ENCODE results near the gene KDM4B.
"Not testable (repeated sequence)": the region's sequence is repeated elsewhere in the genome, so short reads cannot be mapped to it uniquely, and the experiment has no call there.

The KDM4B gene

DNA sequence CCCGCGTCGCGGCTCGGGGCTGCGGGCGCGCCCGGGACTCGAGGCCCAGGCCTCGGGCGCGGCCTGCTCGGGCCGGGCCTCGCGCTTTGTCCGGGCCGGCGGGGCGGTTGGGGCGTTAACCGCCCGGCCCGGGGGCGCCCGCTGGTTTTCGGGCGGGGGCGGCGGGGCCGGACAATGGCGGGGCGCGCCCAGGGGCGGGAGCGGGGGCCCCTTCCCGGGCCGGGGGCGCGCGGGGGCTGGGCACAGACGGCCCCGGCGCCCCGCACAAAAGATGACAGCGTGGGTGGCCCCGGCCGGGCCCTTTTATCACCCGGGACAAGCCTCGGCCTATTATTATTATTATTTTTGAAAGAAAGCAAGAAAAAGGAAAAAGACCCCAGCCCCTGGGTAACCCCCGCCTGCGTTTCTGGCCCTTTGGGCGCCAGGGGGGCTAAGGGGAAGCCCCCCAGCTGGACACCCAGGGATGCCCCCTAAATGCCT lies 419 bp downstream of the KDM4B start:
- DNase-seq, result no peak

DNA sequence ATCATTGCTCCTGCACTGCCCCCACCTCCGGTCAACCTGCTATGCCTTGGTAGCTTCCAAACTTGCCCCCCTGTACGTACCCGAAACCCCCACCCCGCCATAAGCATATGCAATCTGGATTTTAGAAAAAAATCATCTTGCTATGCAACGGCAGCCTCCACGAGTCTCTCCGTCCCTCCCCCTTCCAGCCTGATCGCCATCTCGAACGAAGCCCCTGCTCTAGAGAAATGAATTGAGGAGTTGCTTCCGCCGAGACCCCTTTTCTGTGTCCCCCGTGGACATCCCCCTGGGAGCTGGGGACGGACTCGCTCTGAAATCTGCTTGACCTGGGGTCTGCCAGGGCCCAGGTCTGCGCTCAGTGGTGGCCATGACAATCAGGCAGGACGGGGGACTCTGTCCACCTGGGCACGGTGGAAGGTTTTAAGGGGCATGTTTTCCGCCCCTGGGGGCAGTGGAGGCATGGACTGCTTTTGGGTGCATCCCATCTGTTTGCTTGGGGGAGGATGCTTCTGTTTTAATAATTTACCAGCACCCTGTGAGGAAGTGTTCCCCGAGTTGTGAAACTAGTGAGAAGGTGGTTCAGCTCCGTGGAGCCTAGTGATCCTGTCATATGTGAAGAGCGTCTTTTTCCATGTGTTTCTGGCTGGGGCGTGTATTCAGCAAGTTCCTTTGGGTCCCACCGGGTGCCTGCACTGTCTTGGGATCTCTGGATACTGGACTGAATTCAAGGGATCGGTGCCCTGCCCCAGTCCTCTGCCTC lies 1.0 kb downstream of the KDM4B start:
- DNase-seq, result no peak

DNA sequence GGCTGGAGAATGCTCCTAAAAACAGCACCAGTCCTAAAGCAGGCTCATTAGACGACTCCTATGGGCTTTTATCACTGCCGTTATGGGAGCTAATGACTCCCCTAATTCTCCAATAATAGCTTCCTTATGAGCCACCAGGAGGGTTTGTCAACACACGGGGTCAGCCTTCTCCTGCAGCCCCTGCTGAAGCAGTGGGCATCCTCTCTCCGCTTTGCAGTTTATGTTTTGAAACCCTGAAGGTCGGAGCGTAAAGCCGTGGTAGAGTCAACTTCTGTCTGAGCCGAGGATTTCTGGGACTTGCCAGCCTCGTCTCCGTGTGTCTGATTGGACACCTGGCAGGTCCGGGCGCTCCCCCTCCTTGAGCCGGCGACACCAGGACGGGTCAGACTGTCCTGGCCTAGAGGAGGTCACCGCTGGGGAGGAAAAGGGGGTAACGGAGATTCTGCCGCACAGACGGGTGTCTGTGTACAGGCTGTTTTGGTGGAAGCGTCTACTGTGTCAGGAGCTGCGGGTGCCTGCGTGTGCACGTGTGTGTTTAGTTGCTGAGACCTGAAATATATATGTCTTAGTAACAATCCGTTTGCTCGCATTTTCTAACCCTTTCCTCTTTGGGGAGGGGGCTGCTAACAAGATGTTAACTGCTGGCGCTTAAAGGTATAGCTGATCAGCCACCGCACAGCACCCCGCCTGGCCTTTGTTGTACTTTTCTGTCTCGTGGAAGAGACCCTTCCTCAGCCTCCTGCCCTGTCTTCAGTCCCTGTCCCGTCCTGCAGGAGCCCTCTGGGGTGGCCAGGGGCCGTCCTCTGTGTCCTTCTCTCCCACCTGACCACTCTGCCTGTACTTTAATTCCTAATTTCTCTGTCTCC lies 1.9 kb downstream of the KDM4B start:
- DNase-seq, result no peak

DNA sequence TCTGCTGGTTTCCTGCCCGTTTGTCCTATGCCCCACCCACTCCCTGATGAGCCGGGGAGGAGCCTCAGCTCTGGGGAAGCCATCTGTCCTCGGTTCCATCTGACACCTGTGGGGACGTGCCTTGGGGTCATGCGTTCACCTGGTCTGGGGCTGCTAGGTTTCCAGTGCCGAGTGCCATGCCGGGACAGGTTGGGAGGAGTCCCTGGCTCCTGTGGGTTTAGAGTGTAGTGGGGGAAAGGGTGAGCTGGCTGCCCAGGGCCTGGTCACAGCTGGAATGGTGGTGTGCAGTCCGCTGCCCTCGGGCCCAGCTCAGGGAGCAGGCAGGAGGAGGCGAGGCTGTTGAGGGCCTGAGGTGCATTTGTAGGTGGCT lies 2.5 kb downstream of the KDM4B start:
- no peak for DNase-seq

GRCh38 chr19:4971816-4972495 lies 3.0 kb downstream of the KDM4B start:
- DNase-seq, result no peak

- DNase-seq, result no peak
Observed at GRCh38 chr19:4972509-4973230, 3.8 kb downstream of the KDM4B start.

DNA sequence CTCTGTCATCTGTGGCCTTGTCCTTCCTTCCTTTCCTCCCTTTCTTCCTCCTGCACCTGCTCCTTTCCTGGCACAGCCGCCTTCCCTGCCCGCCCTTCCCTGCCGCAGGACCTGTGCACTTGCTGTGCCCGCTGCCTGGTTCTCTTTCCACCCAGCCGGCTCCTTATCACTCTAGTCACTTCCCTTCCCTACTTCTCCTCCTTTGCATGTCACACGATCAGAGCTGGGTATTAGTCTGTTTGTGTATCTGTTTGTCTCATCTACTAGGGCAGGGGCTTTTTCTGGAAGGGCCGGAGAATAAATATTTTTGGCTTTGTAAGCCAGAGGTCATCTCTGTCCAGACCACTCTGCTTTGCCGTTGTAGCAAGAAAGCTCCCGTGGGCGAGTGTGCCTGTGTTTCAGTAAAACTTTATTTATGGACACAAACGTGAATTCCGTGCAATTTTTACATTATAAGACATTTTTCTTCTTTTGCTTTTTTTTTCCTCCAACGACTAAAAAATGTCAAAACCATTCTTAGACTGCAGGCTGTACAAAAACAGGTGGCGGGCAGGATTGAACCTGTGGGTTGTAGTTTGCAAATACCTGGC lies 6.1 kb downstream of the KDM4B start:
- no peak for DNase-seq

DNA sequence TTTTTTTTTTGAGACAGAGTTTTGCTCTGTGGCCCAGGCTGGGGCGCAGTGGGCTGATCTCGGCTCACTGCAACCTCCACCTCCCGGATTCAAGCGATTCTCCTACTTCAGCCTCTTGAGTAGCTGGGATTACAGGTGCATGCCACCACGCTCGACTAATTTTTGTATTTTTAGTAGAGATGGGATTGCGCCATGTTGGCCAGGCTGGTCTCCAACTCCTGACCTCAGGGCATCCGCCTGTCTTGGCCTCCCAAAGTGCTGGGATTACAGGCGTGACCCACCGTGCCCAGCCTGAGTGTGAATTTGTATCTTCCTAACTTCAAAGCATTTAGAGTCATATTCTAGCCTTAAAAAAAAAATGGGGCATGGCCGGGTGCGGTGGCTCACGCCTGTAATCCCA lies 6.7 kb downstream of the KDM4B start:
- not testable (repeated sequence) for DNase-seq

DNA sequence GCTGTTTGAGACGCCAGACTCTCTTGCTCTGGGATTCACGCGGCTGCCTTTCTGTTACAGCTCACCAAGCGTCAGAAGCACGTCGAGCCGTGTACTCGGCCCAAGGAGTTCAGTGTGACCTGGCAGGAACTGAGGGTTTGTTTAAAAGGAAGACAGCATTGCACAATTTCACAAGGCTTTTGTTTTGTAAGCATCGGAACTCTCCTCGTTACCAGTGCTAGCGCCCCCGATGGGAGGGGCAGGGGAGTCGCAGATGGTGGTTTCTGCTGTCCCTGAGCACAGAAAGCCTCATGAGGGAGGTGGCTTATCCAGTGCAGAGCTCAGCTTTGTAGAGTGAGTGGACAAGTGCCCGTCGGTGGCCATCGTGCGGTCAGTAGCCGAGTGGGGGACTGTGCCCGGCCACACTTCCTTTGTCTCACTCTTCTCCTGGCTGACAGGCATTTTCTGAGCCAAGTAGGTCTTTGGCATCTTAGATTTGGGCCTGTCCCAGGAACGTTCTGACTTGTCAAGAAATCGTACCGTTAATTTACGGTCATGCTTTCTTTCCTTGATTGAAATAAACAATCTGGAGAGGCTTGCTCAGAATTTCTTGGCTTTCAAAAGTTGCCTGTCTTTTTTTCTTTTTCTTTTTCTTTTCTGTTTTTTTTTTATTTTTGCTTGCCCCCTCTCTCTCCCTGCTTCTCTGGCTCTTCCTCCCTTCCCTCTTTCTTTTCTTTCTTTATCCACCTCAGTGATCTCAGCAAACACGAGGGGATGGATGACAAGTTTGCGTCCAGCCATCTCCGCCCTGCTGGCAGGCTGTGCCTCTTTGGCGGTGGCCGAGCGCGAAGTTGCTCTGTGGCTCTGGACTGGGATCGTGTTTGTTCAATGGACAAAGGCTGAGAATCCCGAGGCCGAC lies 7.7 kb downstream of the KDM4B start:
- DNase-seq, result no peak

GRCh38 chr19:4977299-4978174 lies 8.6 kb downstream of the KDM4B start:
- no peak for DNase-seq

- no peak for DNase-seq
Observed at GRCh38 chr19:4979211-4979807, 10.4 kb downstream of the KDM4B start.

DNA sequence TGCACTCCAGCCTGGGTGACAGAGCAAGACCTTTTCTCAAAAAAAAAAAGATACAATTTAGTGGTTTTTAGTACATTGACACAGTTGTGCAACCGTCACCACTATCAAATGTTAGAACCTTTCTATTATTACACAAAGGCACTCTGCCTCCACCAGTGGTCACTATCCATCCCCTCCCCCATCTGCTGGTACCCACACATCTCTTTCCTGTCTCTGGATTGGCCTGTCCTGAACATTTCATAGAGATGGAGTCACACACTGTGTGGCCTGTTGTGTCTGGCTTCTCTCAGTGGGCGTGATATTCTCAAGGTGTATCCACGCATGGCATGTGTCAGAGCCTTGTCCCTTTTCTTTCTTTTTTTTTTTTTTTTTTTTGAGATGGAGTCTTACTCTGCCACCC lies 11.2 kb downstream of the KDM4B start:
- no peak for DNase-seq

- DNase-seq, result no peak
Observed at GRCh38 chr19:4980838-4981680, 12.1 kb downstream of the KDM4B start.

- DNase-seq, result no peak
Observed at GRCh38 chr19:4981681-4981958, 12.7 kb downstream of the KDM4B start.

DNA sequence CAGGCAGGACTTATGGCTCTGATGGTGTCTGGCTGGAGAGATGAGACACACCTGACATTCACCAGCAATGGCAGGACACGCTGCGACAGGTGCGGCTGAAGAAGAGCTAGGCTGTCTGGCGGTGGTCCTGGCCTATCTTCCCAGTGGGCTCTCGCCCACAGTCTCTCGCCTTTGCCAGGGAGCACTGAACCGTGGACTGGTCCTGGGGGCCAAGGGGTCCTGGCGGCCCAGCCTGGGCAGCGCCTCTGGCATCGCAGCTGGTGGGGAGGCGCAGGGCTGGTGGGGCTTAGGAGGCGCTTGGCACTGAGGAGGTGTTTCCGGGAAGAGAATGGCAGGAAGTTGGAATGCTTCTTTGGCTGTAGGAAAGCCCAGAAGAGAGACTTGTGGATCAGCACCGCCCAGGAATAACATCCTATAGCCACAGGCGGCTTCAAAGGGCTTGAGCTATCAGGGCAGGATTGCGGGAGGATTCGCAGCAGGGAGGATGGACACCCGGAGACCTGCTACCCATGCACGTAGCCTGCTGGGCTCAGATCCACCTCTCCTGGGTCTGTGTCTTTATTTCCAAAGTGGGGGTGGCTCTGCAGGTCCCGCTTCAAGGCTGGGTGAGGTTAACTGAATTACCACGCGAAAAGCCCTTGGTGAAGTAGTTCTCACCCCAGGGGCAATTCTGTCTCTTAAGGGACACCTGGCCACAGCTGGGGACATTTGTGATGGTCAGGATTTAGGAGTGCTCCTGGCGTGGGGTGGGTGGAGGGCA lies 14.6 kb downstream of the KDM4B start:
- no peak for DNase-seq

GRCh38 chr19:4984106-4984380 lies 15.1 kb downstream of the KDM4B start:
- DNase-seq, result no peak

- peak; percentile 59 for DNase-seq
Observed at GRCh38 chr19:4984438-4984990, 15.6 kb downstream of the KDM4B start.

- DNase-seq, result no peak
Observed at GRCh38 chr19:4985551-4985991, 16.7 kb downstream of the KDM4B start.
